Endothelial cell (in vitro differentiated cells): ENCODE results near the gene FBXL17. TPM values are rescaled to one million over a fixed set of nuclear protein-coding genes. Genes with fewer than 3 reads are reported as not detected.
A peak's percentile ranks its signal among the peaks of the same experiment; 100 is the strongest.

ENCODE experiments used
- DNase-seq: peaks from one replicate; pipeline ENCODE4 v3.0.0; 2021; ENCODE audit warnings: low spot score
- H3K27ac Mint-ChIP-seq: one replicate; pipeline ENCODE4 v1.8.0; 2021; ENCODE audit warnings: mixed read lengths, inconsistent platforms; ENCODE audit not compliant: unreplicated experiment
- H3K27me3 Mint-ChIP-seq: one replicate; pipeline ENCODE4 v1.8.0; 2021; ENCODE audit warnings: mild to moderate bottlenecking, moderate library complexity, mixed read lengths, inconsistent platforms; ENCODE audit not compliant: unreplicated experiment
- H3K36me3 Mint-ChIP-seq: one replicate; pipeline ENCODE4 v1.8.0; 2021; ENCODE audit warnings: mild to moderate bottlenecking, low read depth, mixed read lengths, inconsistent platforms; ENCODE audit not compliant: unreplicated experiment
- H3K4me1 Mint-ChIP-seq: one replicate; pipeline ENCODE4 v1.8.0; 2021; ENCODE audit warnings: mild to moderate bottlenecking, mixed read lengths, inconsistent platforms; ENCODE audit not compliant: unreplicated experiment
- H3K4me3 Mint-ChIP-seq: one replicate; pipeline ENCODE4 v1.8.0; 2021; ENCODE audit warnings: mild to moderate bottlenecking, mixed read lengths, inconsistent platforms; ENCODE audit not compliant: unreplicated experiment
- H3K9me3 Mint-ChIP-seq: one replicate; pipeline ENCODE4 v1.8.0; 2021; ENCODE audit warnings: mixed read lengths, inconsistent platforms; ENCODE audit not compliant: unreplicated experiment
- total RNA-seq: library from RNA; stranded (reverse); fragmentation: NEBNext Ultra II Directional; extraction: Animal tissue kit (Norgen Biotek cat#: 25700); gene quantifications from one replicate; pipeline ENCODE4 v1.2.1, GENCODE V29; 2021; ENCODE audit not compliant: unreplicated experiment
- TF ChIP-seq, protein P1 (sequence below): fragments of 200-600 bp; sonication (generic); IDR thresholded peaks from one replicate; pipeline ENCODE4 v1.5.0; 2021; ENCODE audit warnings: antibody characterized with exemption; ENCODE audit not compliant: unreplicated experiment

The FBXL17 gene
- total RNA-seq, 1 donor from 2014 or later: 14.9 TPM

DNA sequence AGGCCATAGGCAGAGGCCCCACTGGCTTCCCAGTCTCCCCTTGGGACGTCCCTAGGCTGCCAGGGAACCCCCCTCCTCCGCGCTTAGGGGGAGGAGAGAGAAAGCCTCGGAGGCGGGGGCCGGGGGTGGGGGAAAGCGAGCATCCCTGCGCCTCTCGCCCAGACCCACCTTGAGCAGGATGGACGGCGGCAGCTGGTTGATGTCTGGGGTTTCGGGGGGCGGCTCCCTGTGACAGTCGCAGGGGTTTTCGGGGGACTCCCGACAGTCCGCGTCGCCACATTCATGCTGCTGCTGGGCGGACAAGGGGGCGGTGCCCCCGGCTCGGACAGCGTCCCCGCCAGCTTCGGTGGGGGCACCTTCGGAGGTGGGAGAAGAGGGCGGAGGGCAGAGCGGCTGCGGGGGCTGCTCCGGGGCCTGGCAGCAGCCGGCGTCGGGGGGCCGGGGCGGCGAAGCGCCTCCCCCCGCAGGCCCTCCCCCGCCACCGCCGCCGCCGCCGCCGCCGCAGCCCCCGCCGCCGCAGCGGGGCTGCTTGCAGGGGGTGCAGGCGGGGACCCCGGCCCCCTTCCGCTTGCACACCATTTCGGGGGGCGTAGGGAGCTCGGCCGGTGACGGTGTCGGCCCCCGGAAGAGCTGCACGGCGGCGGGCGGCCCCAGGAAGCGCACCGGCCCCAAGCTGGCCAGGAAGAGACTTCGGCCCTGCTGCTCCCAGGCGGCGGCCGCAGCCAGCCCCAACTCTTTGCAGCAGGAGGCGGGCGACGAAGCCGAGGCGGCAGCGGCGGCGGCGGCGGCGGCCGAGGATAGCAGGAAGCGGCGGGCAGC, 1.2 kb downstream of the FBXL17 start:
- Mint-ChIP-seq H3K9me3 (no peaks in the 10 kb centered on the region), H3K27me3 (peaks cover 12% of the 10 kb centered on the region), H3K4me1 (peaks cover 17% of the 10 kb centered on the region), H3K36me3 (peaks cover 13% of the 10 kb centered on the region), H3K27ac (no peak overlapping the region), H3K4me3 (peak overlapping the region; percentile 91)
- TF ChIP-seq, protein P1, sequence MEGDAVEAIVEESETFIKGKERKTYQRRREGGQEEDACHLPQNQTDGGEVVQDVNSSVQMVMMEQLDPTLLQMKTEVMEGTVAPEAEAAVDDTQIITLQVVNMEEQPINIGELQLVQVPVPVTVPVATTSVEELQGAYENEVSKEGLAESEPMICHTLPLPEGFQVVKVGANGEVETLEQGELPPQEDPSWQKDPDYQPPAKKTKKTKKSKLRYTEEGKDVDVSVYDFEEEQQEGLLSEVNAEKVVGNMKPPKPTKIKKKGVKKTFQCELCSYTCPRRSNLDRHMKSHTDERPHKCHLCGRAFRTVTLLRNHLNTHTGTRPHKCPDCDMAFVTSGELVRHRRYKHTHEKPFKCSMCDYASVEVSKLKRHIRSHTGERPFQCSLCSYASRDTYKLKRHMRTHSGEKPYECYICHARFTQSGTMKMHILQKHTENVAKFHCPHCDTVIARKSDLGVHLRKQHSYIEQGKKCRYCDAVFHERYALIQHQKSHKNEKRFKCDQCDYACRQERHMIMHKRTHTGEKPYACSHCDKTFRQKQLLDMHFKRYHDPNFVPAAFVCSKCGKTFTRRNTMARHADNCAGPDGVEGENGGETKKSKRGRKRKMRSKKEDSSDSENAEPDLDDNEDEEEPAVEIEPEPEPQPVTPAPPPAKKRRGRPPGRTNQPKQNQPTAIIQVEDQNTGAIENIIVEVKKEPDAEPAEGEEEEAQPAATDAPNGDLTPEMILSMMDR: no peak
- DNase-seq: peak; percentile 39

DNA sequence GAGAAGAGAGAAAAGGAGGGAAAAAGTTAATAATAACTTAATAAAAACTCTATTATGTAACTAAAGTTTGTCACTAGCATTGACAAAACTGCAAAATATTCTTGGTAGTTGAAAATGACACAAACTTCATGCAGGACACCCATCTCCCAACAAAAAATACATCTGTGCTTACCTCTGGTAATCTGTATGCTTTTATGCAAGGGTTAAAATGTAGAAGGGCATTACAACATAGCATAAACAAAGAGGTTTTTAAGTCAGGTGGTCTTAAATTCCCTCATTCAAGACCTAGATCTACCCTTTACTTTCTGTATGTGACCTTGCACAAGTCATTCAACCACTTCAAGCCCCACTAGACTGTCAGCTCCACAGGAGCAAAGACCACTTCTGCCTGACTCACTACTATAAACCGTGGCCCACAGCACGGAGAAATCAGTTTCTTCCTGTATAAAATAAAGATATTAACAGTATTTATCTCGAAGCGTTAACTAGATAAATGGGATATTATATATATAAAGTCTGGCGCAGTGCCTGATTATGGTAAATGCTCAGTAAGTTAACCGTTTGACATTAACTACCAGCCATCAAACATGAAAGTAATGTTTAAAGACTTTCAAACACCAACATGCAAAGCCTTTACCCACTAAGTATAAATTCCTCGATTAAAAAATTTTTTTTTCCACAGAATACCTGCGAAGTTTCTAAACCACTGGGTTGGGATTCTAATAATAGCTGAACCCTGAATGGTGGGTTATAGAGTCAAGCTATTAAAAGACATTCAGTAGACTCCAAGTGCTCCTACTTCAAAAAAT, 2.0 kb downstream of the FBXL17 start:
- Mint-ChIP-seq H3K36me3 (peaks cover 18% of the 10 kb centered on the region), H3K4me3 (peak overlapping the region; percentile 91), H3K4me1 (peaks cover 17% of the 10 kb centered on the region), H3K27ac (peak overlapping the region; percentile 26), H3K9me3 (no peaks in the 10 kb centered on the region), H3K27me3 (peaks cover 12% of the 10 kb centered on the region)
- TF ChIP-seq, protein P1: no peak
- no peak for DNase-seq

DNA sequence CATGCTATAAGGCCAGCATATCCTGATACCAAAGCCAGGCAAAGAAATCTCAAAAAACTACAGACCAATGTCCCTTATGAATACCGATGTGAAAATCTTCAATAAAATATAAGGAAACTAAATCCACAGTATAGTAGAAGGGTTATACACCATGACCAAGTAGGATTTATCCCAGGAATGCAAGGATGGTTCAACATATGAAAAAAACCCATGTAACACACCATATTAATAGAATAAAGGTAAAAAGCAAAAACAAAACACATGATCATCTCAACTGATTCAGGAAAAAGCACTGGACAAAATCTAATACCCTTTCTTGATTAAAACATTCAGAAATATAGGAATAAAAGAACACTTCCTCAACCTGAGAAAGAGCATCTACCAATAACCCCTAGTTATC, 6.1 kb downstream of the FBXL17 start:
- Mint-ChIP-seq H3K4me1 (peaks cover 8% of the 10 kb centered on the region), H3K36me3 (peaks cover 34% of the 10 kb centered on the region), H3K9me3 (peaks cover 9% of the 10 kb centered on the region), H3K4me3 (no peak overlapping the region), H3K27me3 (peaks cover 11% of the 10 kb centered on the region), H3K27ac (no peak overlapping the region)
- DNase-seq: no peak
- TF ChIP-seq, protein P1: no peak

DNA sequence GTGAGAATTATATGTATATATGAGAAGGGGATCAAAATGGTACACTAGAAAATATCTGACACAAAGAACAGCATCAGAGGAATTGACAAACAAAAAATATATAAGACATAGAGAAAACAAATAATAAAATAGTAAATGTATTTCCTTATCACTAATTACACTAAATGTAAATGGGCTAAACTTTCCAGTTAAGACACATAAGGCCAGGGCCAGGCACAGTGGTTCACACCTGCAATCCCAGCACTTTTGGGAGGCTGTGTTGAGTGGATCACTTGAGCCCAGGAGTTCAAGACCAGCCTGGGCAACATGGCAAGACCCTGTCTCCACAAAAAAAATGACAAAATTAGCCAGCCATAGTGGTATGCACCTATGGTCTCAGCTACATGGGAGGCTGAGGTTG, 8.5 kb downstream of the FBXL17 start:
- TF ChIP-seq, protein P1: no peak
- H3K9me3 Mint-ChIP-seq: peaks cover 9% of the 10 kb centered on the region
- H3K36me3 Mint-ChIP-seq: peaks cover 30% of the 10 kb centered on the region

More for the DNA sequence above, 8.5 kb downstream of the FBXL17 start:
- Mint-ChIP-seq H3K27ac (no peak overlapping the region), H3K27me3 (peaks cover 8% of the 10 kb centered on the region), H3K4me1 (no peaks in the 10 kb centered on the region), H3K4me3 (no peak overlapping the region)
- DNase-seq: no peak
